ENCODE results near the gene VSX1. TPM values are rescaled to one million over a fixed set of nuclear protein-coding genes. Genes with fewer than 3 reads are reported as not detected.
A peak's percentile ranks its signal among the peaks of the same experiment; 100 is the strongest.

The VSX1 gene
- total RNA-seq, 6 donors from 2014 or later: not detected

DNA sequence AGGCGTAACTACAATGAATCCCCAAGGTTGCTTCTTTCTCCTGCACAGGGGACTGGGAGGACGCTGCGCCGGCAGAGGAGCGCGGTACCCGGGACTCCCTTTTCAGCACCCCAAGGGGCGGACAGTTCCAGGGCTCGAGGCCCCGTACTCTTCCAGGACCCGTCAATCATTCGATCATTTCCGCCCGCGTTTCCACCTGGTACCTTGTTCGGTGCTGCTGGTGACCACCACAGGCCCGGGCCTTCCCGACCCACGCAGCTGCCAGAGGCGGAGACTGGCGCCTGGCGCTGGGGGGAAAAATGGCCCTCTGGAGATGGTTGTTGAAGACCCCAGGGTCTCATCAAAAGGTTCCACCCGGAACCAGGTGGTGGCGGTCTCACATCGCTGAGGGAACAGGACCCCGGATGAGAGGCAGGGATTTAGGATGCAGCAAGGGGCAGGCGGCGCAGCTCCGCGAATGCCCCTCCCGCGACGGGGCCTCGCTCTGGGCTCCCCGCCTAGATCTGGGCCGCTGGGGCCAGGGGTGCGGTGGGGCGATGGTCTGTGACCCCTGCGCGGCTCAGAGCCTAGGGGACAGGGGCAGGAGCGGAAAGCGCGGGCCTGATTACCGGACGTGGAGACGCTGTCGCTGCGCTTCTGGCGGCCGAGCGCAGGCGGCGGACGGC, 744 bp downstream of the VSX1 start:
- H3K4me3 ChIP-seq: no peak overlapping the region
- ATAC-seq (ENCODE audit: low FRiP score in 2 of 2): no peak
- H3K27ac ChIP-seq: no peak overlapping the region
- H3K9me3 ChIP-seq: no peaks in the 10 kb centered on the region
- 12% methylated on average over 8 to 51 of the region's 54 CpGs for WGBS, 2 donors
- H3K4me1 ChIP-seq: peaks cover 8 to 47% (median 21%) of the 10 kb centered on the region in 4 donors
- no peaks in the 10 kb centered on the region for H3K36me3 ChIP-seq
- peaks cover 0 to 69% (median 26%) of the 10 kb centered on the region in 4 donors for H3K27me3 ChIP-seq
- TF ChIP-seq, protein P1, sequence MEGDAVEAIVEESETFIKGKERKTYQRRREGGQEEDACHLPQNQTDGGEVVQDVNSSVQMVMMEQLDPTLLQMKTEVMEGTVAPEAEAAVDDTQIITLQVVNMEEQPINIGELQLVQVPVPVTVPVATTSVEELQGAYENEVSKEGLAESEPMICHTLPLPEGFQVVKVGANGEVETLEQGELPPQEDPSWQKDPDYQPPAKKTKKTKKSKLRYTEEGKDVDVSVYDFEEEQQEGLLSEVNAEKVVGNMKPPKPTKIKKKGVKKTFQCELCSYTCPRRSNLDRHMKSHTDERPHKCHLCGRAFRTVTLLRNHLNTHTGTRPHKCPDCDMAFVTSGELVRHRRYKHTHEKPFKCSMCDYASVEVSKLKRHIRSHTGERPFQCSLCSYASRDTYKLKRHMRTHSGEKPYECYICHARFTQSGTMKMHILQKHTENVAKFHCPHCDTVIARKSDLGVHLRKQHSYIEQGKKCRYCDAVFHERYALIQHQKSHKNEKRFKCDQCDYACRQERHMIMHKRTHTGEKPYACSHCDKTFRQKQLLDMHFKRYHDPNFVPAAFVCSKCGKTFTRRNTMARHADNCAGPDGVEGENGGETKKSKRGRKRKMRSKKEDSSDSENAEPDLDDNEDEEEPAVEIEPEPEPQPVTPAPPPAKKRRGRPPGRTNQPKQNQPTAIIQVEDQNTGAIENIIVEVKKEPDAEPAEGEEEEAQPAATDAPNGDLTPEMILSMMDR (IDR thresholded peaks at IDR 0.05): no peak
- DNase-seq: peak in 1 of 2 donors; percentile 56

DNA sequence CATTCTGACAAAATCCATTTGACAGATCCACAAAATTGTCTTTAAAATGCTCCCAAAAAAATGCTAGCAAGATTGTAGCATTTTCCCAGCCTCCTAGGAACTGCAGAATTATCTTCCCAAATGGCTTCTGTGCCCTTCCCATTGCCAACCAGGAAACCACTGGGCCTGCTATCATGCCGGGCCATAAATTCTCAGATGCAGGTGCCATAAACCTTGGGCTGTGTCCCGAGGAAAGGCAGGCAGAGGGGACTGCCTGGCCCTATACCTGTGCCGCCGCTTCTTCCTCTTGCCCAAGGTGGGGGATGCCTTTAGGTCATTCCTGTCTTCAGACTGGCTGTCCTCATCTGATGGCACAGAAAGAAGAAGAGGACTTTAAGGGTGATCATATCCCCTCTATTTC, 2.8 kb downstream of the VSX1 start:
- Histone ChIP-seq H3K27me3 (peaks cover 0 to 51% (median 21%) of the 10 kb centered on the region in 4 donors), H3K4me3 (no peak overlapping the region)
- 69 to 76% methylated on average over 4 of the region's 4 CpGs for WGBS, 2 donors

DNA sequence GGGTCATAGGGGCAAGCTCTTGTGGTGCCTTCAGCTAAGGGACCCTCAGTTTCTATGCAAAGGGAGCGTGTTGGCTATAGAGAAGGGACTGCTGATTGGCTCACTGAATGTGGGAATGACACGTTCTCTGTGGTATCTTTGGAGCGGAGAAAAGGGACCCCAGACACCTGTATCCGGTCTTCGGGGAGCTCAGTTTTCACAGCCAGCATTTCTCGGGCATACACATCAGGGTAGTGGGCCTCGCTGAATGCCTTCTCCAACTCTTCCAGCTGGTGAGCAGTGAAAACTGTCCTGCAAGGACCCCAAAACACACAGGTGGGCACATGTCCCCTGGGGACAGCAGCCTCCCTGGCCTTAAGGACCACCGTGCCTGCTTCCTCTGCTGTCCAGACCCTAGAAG, 3.3 kb downstream of the VSX1 start:
- Histone ChIP-seq H3K27me3 (peaks cover 0 to 46% (median 18%) of the 10 kb centered on the region in 4 donors), H3K9me3 (no peaks in the 10 kb centered on the region), H3K4me1 (peaks cover 8 to 34% (median 19%) of the 10 kb centered on the region in 4 donors), H3K27ac (no peak overlapping the region), H3K36me3 (no peaks in the 10 kb centered on the region), H3K4me3 (no peak overlapping the region)
- DNase-seq (no peak), ATAC-seq (ENCODE audit: low FRiP score in 2 of 2) (no peak)
- WGBS, 2 donors: 77 to 80% methylated on average over 8 of the region's 8 CpGs
- TF ChIP-seq POLR2AphosphoS5 (IDR thresholded peaks at IDR 0.05) (no peak), EP300 (IDR thresholded peaks at IDR 0.05) (no peak)
- TF ChIP-seq, protein P1 (IDR thresholded peaks at IDR 0.05): no peak

More for the DNA sequence above, 2.8 kb downstream of the VSX1 start:
- H3K36me3 ChIP-seq: no peaks in the 10 kb centered on the region
- no peak for DNase-seq
- ATAC-seq (ENCODE audit: low FRiP score in 2 of 2): no peak
- H3K4me1 ChIP-seq: peaks cover 8 to 39% (median 19%) of the 10 kb centered on the region in 4 donors
- no peaks in the 10 kb centered on the region for H3K9me3 ChIP-seq
- no peak for TF ChIP-seq EP300 (IDR thresholded peaks at IDR 0.05)
- TF ChIP-seq POLR2AphosphoS5 (IDR thresholded peaks at IDR 0.05): no peak
- TF ChIP-seq, protein P1 (IDR thresholded peaks at IDR 0.05): no peak
- TF ChIP-seq POLR2A (IDR thresholded peaks at IDR 0.05): no peak
- no peak overlapping the region for H3K27ac ChIP-seq

DNA sequence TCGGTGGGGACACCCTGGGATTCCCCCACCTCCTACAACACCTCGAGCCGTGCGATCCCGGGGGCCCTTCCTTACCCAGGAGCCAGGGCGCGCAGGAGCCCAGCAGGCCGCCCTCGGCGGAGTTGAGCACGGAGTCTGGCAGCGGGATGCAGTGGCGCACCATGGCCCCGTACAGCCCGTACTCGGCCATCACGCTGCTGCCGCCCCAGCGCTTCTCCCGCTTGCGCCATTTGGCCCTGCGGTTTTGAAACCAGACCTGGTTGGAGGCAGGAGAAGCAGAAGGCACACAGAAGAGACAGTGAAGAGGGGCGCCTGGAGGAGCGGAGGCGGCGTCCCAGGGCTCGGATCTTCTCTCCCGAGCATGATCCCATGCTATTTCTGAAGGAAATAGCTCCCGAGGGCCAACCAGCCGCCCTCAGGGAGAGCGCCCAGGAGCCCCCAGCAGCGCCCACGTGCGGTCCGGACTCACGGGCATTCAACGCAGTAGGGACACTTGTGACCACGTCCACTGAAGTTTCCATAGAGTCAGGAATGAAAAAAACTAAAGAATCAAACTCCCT, 4.3 kb downstream of the VSX1 start:
- Histone ChIP-seq H3K9me3 (no peaks in the 10 kb centered on the region), H3K4me1 (peaks cover 8 to 24% (median 15%) of the 10 kb centered on the region in 4 donors), H3K4me3 (peak overlapping the region in 3 of 4 donors; percentile 2 to 31 (median 30)), H3K27me3 (peaks cover 0 to 40% (median 14%) of the 10 kb centered on the region in 4 donors), H3K36me3 (no peaks in the 10 kb centered on the region), H3K27ac (no peak overlapping the region)
- 4 to 8% methylated on average over 19 to 38 of the region's 38 CpGs for WGBS, 2 donors
- DNase-seq (peak; percentile 42 to 87), ATAC-seq (ENCODE audit: low FRiP score in 2 of 2) (peak; percentile 49 to 77)
- no peak for TF ChIP-seq POLR2AphosphoS5 (IDR thresholded peaks at IDR 0.05)
- TF ChIP-seq, protein P1 (IDR thresholded peaks at IDR 0.05): no peak
- TF ChIP-seq EP300 (IDR thresholded peaks at IDR 0.05): no peak
- TF ChIP-seq POLR2A (IDR thresholded peaks at IDR 0.05): no peak

All from upper lobe of left lung (tissue), 6 donors.